Transverse colon (tissue), 4 donors: ENCODE results near the gene SLC2A13.

Experiments used
- EP300 ChIP-seq: sonication (generic); formaldehyde crosslinking; IDR thresholded peaks from one replicate; pipeline ENCODE4 v1.6.1; 2017; ENCODE audit warnings: antibody characterized with exemption, low read depth
- POLR2A ChIP-seq: fragments of 450-650 bp; IDR thresholded peaks from one replicate; pipeline ENCODE4 v1.6.1; 2016; ENCODE audit warnings: antibody characterized with exemption, mild to moderate bottlenecking, moderate library complexity
- POLR2AphosphoS5 ChIP-seq, 3 donors: sonication (generic); formaldehyde crosslinking; IDR thresholded peaks; one replicate each; pipeline ENCODE4 v1.6.1; 2016; ENCODE audit warnings: antibody characterized with exemption in 3 of 3
- TF ChIP-seq, protein P1 (sequence below), 5 experiments: fragments of 200-600 bp in 3 of 5; fragments of 450-650 bp in 2 of 5; sonication (generic) in 3 of 5; IDR thresholded peaks; 1 replicate in 2 of 5; 2 replicates in 3 of 5; pipeline ENCODE4 v1.5.1; 2016 to 2017; ENCODE audit warnings: antibody characterized with exemption in 5 of 5, inconsistent platforms in 3 of 5, mild to moderate bottlenecking in 2 of 5, moderate library complexity in 1 of 5

DNA sequence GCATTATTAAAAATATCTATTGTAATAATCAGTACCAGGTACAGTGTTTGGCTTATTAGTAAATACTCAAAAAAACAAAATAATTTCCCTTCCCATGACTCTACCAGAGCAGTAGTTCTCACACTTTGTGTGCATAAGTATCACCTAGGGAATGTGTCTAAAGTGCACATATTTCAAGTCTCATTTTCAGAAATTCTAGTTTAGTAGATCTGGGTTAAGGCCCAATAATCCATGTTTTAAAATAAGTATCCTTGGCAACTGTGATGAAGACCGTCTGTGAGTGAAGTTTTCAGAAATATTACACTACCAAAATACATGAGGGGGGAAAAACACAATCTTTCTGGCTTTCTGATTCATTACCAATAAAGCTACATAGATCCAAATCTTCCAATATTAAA lies 237.6 kb downstream of the SLC2A13 start:
- TF ChIP-seq, protein P1, sequence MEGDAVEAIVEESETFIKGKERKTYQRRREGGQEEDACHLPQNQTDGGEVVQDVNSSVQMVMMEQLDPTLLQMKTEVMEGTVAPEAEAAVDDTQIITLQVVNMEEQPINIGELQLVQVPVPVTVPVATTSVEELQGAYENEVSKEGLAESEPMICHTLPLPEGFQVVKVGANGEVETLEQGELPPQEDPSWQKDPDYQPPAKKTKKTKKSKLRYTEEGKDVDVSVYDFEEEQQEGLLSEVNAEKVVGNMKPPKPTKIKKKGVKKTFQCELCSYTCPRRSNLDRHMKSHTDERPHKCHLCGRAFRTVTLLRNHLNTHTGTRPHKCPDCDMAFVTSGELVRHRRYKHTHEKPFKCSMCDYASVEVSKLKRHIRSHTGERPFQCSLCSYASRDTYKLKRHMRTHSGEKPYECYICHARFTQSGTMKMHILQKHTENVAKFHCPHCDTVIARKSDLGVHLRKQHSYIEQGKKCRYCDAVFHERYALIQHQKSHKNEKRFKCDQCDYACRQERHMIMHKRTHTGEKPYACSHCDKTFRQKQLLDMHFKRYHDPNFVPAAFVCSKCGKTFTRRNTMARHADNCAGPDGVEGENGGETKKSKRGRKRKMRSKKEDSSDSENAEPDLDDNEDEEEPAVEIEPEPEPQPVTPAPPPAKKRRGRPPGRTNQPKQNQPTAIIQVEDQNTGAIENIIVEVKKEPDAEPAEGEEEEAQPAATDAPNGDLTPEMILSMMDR (IDR thresholded peaks at IDR 0.05): no peak
- TF ChIP-seq POLR2AphosphoS5 (IDR thresholded peaks at IDR 0.05) (no peak), EP300 (no peak), POLR2A (no peak)
